GM18907 (cell line): ENCODE measurements around the gene WDR93.
"Not testable (repeated sequence)": the region's sequence is repeated elsewhere in the genome, so short reads cannot be mapped to it uniquely, and the experiment has no call there.

Experiments
- ATAC-seq: cut with Tn5 transposase; IDR thresholded peaks from one replicate; pipeline ENCODE4 v1.9.1; 2021; ENCODE audit warnings: mild to moderate bottlenecking, moderate library complexity; ENCODE audit not compliant: unreplicated experiment

WDR93 gene

GRCh38 chr15:89766357-89767311 is 76.0 kb downstream of the WDR93 start:
- no peak for ATAC-seq

GRCh38 chr15:89767411-89767915 is 76.9 kb downstream of the WDR93 start:
- no peak for ATAC-seq

GRCh38 chr15:89768071-89768500 is 77.5 kb downstream of the WDR93 start:
- no peak for ATAC-seq

- ATAC-seq, result no peak
These were observed 78.8 kb downstream of the WDR93 start for GRCh38 chr15:89769366-89769765.

- ATAC-seq, result no peak
These were observed 79.4 kb downstream of the WDR93 start for GRCh38 chr15:89770041-89770440.

GRCh38 chr15:89772932-89773583 is 82.4 kb downstream of the WDR93 start:
- no peak for ATAC-seq

- no peak for ATAC-seq
These were observed 83.9 kb downstream of the WDR93 start for GRCh38 chr15:89774492-89774891.

- ATAC-seq, result no peak
These were observed 85.2 kb downstream of the WDR93 start for GRCh38 chr15:89775815-89776214.

GRCh38 chr15:89776274-89777072 is 85.9 kb downstream of the WDR93 start, which contains the start of gene MESP2:
TSS of gene MESP2 (plus strand) at chr15:89776332. CDS start at chr15:89776358, 26 bp downstream.
- peak; percentile 44 for ATAC-seq

- ATAC-seq, result no peak
These were observed 86.6 kb downstream of the WDR93 start for GRCh38 chr15:89777073-89777751.

- ATAC-seq, result no peak
These were observed 87.3 kb downstream of the WDR93 start for GRCh38 chr15:89777782-89778380.

- ATAC-seq, result no peak
These were observed 88.2 kb downstream of the WDR93 start for GRCh38 chr15:89778861-89779260.

- no peak for ATAC-seq
These were observed 90.0 kb downstream of the WDR93 start for GRCh38 chr15:89780601-89781000.

GRCh38 chr15:89781055-89781454 is 90.4 kb downstream of the WDR93 start:
- no peak for ATAC-seq

GRCh38 chr15:89781891-89782618 is 91.4 kb downstream of the WDR93 start:
- no peak for ATAC-seq

GRCh38 chr15:89782619-89782950 is 92.0 kb downstream of the WDR93 start:
- not testable (repeated sequence) for ATAC-seq

- no peak for ATAC-seq
These were observed 92.7 kb downstream of the WDR93 start for GRCh38 chr15:89783111-89783860.

- ATAC-seq, result no peak
These were observed 93.5 kb downstream of the WDR93 start for GRCh38 chr15:89783861-89784685.
